A673 (cell line): ENCODE data around the gene MYOCD.

ENCODE experiments used
- CTCF ChIP-seq: fragments of 300-800, 200-600 bp; sonication (generic); conservative IDR thresholded peaks from 2 replicates; pipeline ENCODE4 v1.5.1; 2017; ENCODE audit warnings: low read depth, mild to moderate bottlenecking, antibody characterized with exemption, low read length, moderate library complexity, mixed read lengths
- EZH2 ChIP-seq: fragments of 200-600 bp; sonication (generic); IDR thresholded peaks from 2 replicates; pipeline ENCODE4 v1.6.1; 2017; ENCODE audit warnings: borderline replicate concordance, low read depth, mild to moderate bottlenecking, mixed read lengths, antibody characterized with exemption, low read length; ENCODE audit not compliant: poor library complexity, severe bottlenecking

GRCh38 chr17:12637745-12638651 is 27.7 kb upstream of the MYOCD start:
- no peak for TF ChIP-seq CTCF
- no peak for TF ChIP-seq EZH2
